HCT116 (cell line): ENCODE results near the gene HIRA. TPM values are rescaled to one million over a fixed set of nuclear protein-coding genes. Genes with fewer than 3 reads are reported as not detected.

Experiments used
- ATAC-seq: fragments of 200-7000 bp; cut with Tn5 transposase; 2 replicates; pipeline ENCODE4 v1.9.1; 2020; ENCODE audit warnings: mild to moderate bottlenecking, moderate library complexity
- BruUV-seq: library from RNA; stranded (reverse); fragments of 400-500 nt; replicated peaks from 2 replicates; lab custom pipeline; 2021; lab: Mats Ljungman, UMichigan
- CTCF ChIA-PET: fragments of 300-600 bp; sonication (Branson Sonifier 250); formaldehyde crosslinking; loops from one replicate; lab custom pipeline; 2021; ENCODE audit warnings: antibody characterized with exemption; lab: Charles Lee
- POLR2A ChIA-PET: fragments of 300-600, 350-600 bp; sonication (Branson Sonifier 250); formaldehyde crosslinking; loops from one replicate; lab custom pipeline; 2021; ENCODE audit warnings: antibody characterized with exemption; lab: Charles Lee
- RAD21 ChIA-PET, 2 experiments: fragments of 300-600 bp; sonication (Branson Sonifier 250); formaldehyde crosslinking; loops; one replicate each; lab custom pipeline; 2023; ENCODE audit warnings: low total read pairs in 2 of 2; ENCODE audit not compliant: uncharacterized antibody in 2 of 2, unreplicated experiment in 2 of 2, low non-redundant PET in 1 of 2; lab: Charles Lee
- DNase-seq: peaks from one replicate; pipeline ENCODE4 v3.0.0-alpha.2; 2010; ENCODE audit warnings: low read depth, low spot score
- H2AFZ ChIP-seq: fragments of 200-600 bp; shearing (Covaris generic), sonication (generic); 2 replicates; pipeline ENCODE4 v1.6.1; 2017; ENCODE audit warnings: low read depth, mixed run types, mixed read lengths, antibody characterized with exemption, low read length; ENCODE audit not compliant: poor library complexity, severe bottlenecking
- H3K27ac ChIP-seq: 2 replicates; pipeline ENCODE4 v1.5.1; 2012; ENCODE audit warnings: low read depth, low read length
- H3K27me3 ChIP-seq: fragments of 200-600 bp; sonication (generic); 2 replicates; pipeline ENCODE4 v1.6.1; 2016; ENCODE audit warnings: mixed run types, low read length, mixed read lengths; ENCODE audit not compliant: insufficient read depth
- H3K36me3 ChIP-seq, 2 experiments: fragments of 200-500 bp in 1 of 2; fragments of 200-600 bp in 1 of 2; sonication (Bioruptor generic) in 1 of 2; sonication (generic) in 1 of 2; 2 replicates each; pipeline versions ENCODE4 v1.5.1 to v1.6.1; 2014 to 2016; ENCODE audit warnings: low read length in 2 of 2, inconsistent platforms in 1 of 2, mixed read lengths in 1 of 2, mixed run types in 1 of 2; ENCODE audit not compliant: insufficient read depth in 2 of 2, control insufficient read depth in 1 of 2
- H3K4me1 ChIP-seq, 2 experiments: fragments of 200-600 bp in 1 of 2; sonication (generic) in 1 of 2; 2 replicates each; pipeline versions ENCODE4 v1.5.1 to v1.6.1; 2012 to 2017; ENCODE audit warnings: low read length in 2 of 2, inconsistent platforms in 1 of 2, mild to moderate bottlenecking in 1 of 2, mixed read lengths in 1 of 2, mixed run types in 1 of 2, moderate library complexity in 1 of 2; ENCODE audit not compliant: insufficient read depth in 2 of 2, control insufficient read depth in 1 of 2
- H3K4me2 ChIP-seq: fragments of 200-600 bp; sonication (generic); 2 replicates; pipeline ENCODE4 v1.6.1; 2017; ENCODE audit warnings: mixed run types, low read length, mixed read lengths
- H3K4me3 ChIP-seq, 2 experiments: fragments of 200-600 bp in 1 of 2; sonication (generic) in 1 of 2; replicated peaks in 1 of 2; 2 replicates each; pipeline ENCODE4 v1.5.1; 2011 to 2016; ENCODE audit warnings: low read length in 2 of 2, control low read depth in 1 of 2, low read depth in 1 of 2, mild to moderate bottlenecking in 1 of 2, mixed read lengths in 1 of 2, mixed run types in 1 of 2
- H3K79me2 ChIP-seq: fragments of 200-600 bp; sonication (generic); 2 replicates; pipeline ENCODE4 v1.6.1; 2017; ENCODE audit warnings: mild to moderate bottlenecking, mixed run types, low read length, moderate library complexity, mixed read lengths; ENCODE audit not compliant: insufficient read depth
- H3K9ac ChIP-seq: fragments of 200-600 bp; sonication (generic); 2 replicates; pipeline ENCODE4 v1.6.1; 2016; ENCODE audit warnings: low read length, mixed read lengths
- H3K9me2 ChIP-seq: fragments of 200-600 bp; sonication (generic), shearing (Covaris generic); 2 replicates; pipeline ENCODE4 v1.6.1; 2017; ENCODE audit warnings: mixed run types, mild to moderate bottlenecking, moderate library complexity; ENCODE audit not compliant: insufficient read depth
- H3K9me3 ChIP-seq, 2 experiments: fragments of 200-500 bp in 1 of 2; fragments of 200-600 bp in 1 of 2; sonication (Bioruptor generic) in 1 of 2; sonication (generic) in 1 of 2; 2 replicates each; pipeline ENCODE4 v1.6.1; 2014 to 2017; ENCODE audit warnings: low read length in 2 of 2, mixed read lengths in 2 of 2, inconsistent platforms in 1 of 2, low read depth in 1 of 2, mild to moderate bottlenecking in 1 of 2, mixed run types in 1 of 2, moderate library complexity in 1 of 2; ENCODE audit not compliant: control insufficient read depth in 1 of 2, insufficient read depth in 1 of 2
- H4K20me1 ChIP-seq: fragments of 200-600 bp; sonication (generic), shearing (Covaris generic); 2 replicates; pipeline ENCODE4 v1.6.1; 2017; ENCODE audit warnings: mixed run types, mild to moderate bottlenecking, moderate library complexity; ENCODE audit not compliant: insufficient read depth
- EZH2phosphoT487 ChIP-seq: fragments of 200-600 bp; IDR thresholded peaks from 2 replicates; pipeline ENCODE4 v1.6.1; 2018; ENCODE audit warnings: antibody characterized with exemption, borderline replicate concordance
- MAX ChIP-seq: IDR thresholded peaks from 2 replicates; pipeline ENCODE4 v1.6.1; 2012
- POLR2AphosphoS5 ChIP-seq: IDR thresholded peaks from 2 replicates; pipeline ENCODE4 v1.6.1; 2011; ENCODE audit warnings: mild to moderate bottlenecking, low read depth, low read length, moderate library complexity
- REST ChIP-seq: IDR thresholded peaks from 2 replicates; pipeline ENCODE4 v1.6.1; 2012; ENCODE audit warnings: low read depth
- ZFX ChIP-seq: fragments of 450-650 bp; IDR thresholded peaks from 2 replicates; pipeline ENCODE4 v1.6.1; 2017
- ZNF274 ChIP-seq: fragments of 200-500 bp; sonication (Bioruptor generic); IDR thresholded peaks from 2 replicates; pipeline ENCODE4 v1.6.1; 2014; ENCODE audit warnings: mild to moderate bottlenecking, low read depth, low read length, inconsistent platforms
- intact Hi-C: fragments of 100-400 bp; cut with micrococcal nuclease; formaldehyde crosslinking; loops from 2 replicates; pipeline ENCODE4 v1.10.0; 2022
- total RNA-seq: library from RNA; stranded (reverse); gene quantifications from one replicate; pipeline ENCODE4 v1.2.1, GENCODE V29; 2021; ENCODE audit not compliant: unreplicated experiment
- TF ChIP-seq, protein P1 (sequence below): IDR thresholded peaks from 2 replicates; pipeline ENCODE4 v1.6.1; 2011; ENCODE audit warnings: mild to moderate bottlenecking, low read length, moderate library complexity; ENCODE audit not compliant: insufficient replicate concordance; ENCODE audit errors: extremely low read depth

HIRA gene
- total RNA-seq, 1 experiment from 2014 or later: 30.6 TPM

DNA sequence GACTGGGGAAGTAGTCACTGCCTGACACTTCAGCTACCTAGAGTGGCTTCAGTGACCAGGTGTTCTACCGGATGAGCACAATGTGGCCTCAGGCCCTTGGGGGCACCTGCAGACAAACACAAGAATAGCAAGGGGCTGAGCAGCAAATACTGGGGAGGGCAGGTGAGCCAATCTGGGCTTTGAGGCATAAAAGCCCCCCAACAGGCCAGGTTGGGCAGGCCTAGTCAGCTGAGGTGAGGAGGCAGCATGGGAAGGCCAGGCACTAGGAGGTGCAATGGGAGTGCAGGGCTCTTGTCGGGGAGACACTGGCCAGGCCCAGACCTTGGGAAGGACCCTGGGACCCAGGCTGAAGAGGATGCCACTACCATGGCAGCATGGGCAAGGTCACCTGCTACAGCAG lies 38.5 kb upstream of the HIRA start:
- ChIA-PET CTCF (no interaction called here), POLR2A (no interaction called here), RAD21 (no interaction called here)
- no peak overlapping the region for H3K4me2 ChIP-seq
- ATAC-seq (no peak), DNase-seq (no peak)
- intact Hi-C loops: loop anchor here (10.0 kb wide), 1 partner anchor 325 kb away; the partner anchor contains the start of gene ESS2
- no peaks in the 10 kb centered on the region for H3K9me3 ChIP-seq
- no peak overlapping the region for H2AFZ ChIP-seq
- peaks cover 54% of the 10 kb centered on the region for H3K79me2 ChIP-seq
- H3K9ac ChIP-seq: no peak overlapping the region
- H3K27me3 ChIP-seq: no peaks in the 10 kb centered on the region
- no TSS peak for BruUV-seq
- H4K20me1 ChIP-seq: peaks cover 3% of the 10 kb centered on the region; the same call in 1 of the 2 replicates
- TF ChIP-seq, protein P1, sequence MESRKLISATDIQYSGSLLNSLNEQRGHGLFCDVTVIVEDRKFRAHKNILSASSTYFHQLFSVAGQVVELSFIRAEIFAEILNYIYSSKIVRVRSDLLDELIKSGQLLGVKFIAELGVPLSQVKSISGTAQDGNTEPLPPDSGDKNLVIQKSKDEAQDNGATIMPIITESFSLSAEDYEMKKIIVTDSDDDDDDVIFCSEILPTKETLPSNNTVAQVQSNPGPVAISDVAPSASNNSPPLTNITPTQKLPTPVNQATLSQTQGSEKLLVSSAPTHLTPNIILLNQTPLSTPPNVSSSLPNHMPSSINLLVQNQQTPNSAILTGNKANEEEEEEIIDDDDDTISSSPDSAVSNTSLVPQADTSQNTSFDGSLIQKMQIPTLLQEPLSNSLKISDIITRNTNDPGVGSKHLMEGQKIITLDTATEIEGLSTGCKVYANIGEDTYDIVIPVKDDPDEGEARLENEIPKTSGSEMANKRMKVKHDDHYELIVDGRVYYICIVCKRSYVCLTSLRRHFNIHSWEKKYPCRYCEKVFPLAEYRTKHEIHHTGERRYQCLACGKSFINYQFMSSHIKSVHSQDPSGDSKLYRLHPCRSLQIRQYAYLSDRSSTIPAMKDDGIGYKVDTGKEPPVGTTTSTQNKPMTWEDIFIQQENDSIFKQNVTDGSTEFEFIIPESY: no peak
- TF ChIP-seq REST (no peak), MAX (no peak), ZFX (no peak), ZNF274 (no peak), EZH2phosphoT487 (no peak), POLR2AphosphoS5 (no peak)
- no peak overlapping the region for H3K27ac ChIP-seq
- H3K4me3 ChIP-seq: no peak overlapping the region
- no peaks in the 10 kb centered on the region for H3K9me2 ChIP-seq
- no peaks in the 10 kb centered on the region for H3K4me1 ChIP-seq
- H3K36me3 ChIP-seq: peaks cover 42 to 71% of the 10 kb centered on the region in 2 experiments
